HL-60 (cell line): ENCODE data around the gene PTPRN2.

Experiments
- DNase-seq, 2 experiments: peaks; one replicate each; pipeline ENCODE4 v3.0.0-alpha.2; 2010 to 2020; ENCODE audit warnings: low read depth in 1 of 2, low spot score in 1 of 2
- H3K27ac ChIP-seq: fragments of 250-450 bp; sonication (Bioruptor Pico); replicated peaks from 2 replicates; pipeline ENCODE4 v1.5.1; 2020; ENCODE audit warnings: mild to moderate bottlenecking, moderate library complexity
- H3K27me3 ChIP-seq: fragments of 250-450 bp; sonication (Bioruptor Pico); 2 replicates; pipeline ENCODE4 v1.5.1; 2021; ENCODE audit warnings: mild to moderate bottlenecking, moderate library complexity; ENCODE audit not compliant: insufficient read depth, poor library complexity, severe bottlenecking
- H3K4me3 ChIP-seq: replicated peaks from 2 replicates; pipeline ENCODE4 v1.5.1; 2011; ENCODE audit warnings: mild to moderate bottlenecking, control low read depth, low read length; ENCODE audit not compliant: insufficient read depth
- CTCF ChIP-seq: IDR thresholded peaks from one replicate; pipeline ENCODE4 v1.5.1; 2011; ENCODE audit warnings: low read length, control low read depth, inconsistent platforms; ENCODE audit not compliant: insufficient read depth
- GABPA ChIP-seq: IDR thresholded peaks from 2 replicates; pipeline ENCODE4 v1.6.1; 2012; ENCODE audit warnings: low read depth
- POLR2AphosphoS5 ChIP-seq: IDR thresholded peaks from 2 replicates; pipeline ENCODE4 v1.6.1; 2012; ENCODE audit warnings: low read depth
- REST ChIP-seq: IDR thresholded peaks from 2 replicates; pipeline ENCODE4 v1.6.1; 2012; ENCODE audit warnings: low read depth; ENCODE audit not compliant: insufficient replicate concordance
- SPI1 ChIP-seq: IDR thresholded peaks from 2 replicates; pipeline ENCODE4 v1.6.1; 2012; ENCODE audit warnings: low read depth, mild to moderate bottlenecking, borderline replicate concordance

Gene PTPRN2

GRCh38 chr7:157567666-157568065 is 1020.0 kb downstream of the PTPRN2 start:
- Histone ChIP-seq H3K27me3 (peaks cover 15% of the 10 kb centered on the region), H3K4me3 (no peak overlapping the region)
- TF ChIP-seq GABPA (no peak), CTCF (no peak), POLR2AphosphoS5 (no peak), REST (no peak), SPI1 (no peak)

GRCh38 chr7:157566631-157567006 is 1021.0 kb downstream of the PTPRN2 start:
- peaks cover 12% of the 10 kb centered on the region for H3K27me3 ChIP-seq
- DNase-seq: no peak
- no peak for TF ChIP-seq REST
- TF ChIP-seq SPI1: no peak
- TF ChIP-seq CTCF: no peak
- no peak for TF ChIP-seq GABPA
- TF ChIP-seq POLR2AphosphoS5: no peak
- H3K4me3 ChIP-seq: no peak overlapping the region
- H3K27ac ChIP-seq: no peak overlapping the region

More at GRCh38 chr7:157567666-157568065, 1020.0 kb downstream of the PTPRN2 start:
- DNase-seq: no peak
- H3K27ac ChIP-seq: no peak overlapping the region

GRCh38 chr7:157565981-157566630 is 1021.5 kb downstream of the PTPRN2 start:
- DNase-seq: no peak
- TF ChIP-seq GABPA: no peak
- no peak for TF ChIP-seq CTCF
- TF ChIP-seq POLR2AphosphoS5: no peak
- no peak for TF ChIP-seq SPI1
- no peak for TF ChIP-seq REST
- no peak overlapping the region for H3K27ac ChIP-seq
- H3K27me3 ChIP-seq: peaks cover 12% of the 10 kb centered on the region
- no peak overlapping the region for H3K4me3 ChIP-seq
